GM18873 (cell line): ENCODE data around the gene RTCA.

Experiments used
- ATAC-seq: cut with Tn5 transposase; IDR thresholded peaks from one replicate; pipeline ENCODE4 v1.9.1; 2021; ENCODE audit warnings: mild to moderate bottlenecking, moderate library complexity, moderate number of reproducible peaks; ENCODE audit not compliant: unreplicated experiment, low FRiP score

RTCA gene

GRCh38 chr1:100340494-100340893, 74.5 kb downstream of the RTCA start:
- ATAC-seq = no peak

- no peak for ATAC-seq
Measured at GRCh38 chr1:100342348-100342747, 76.3 kb downstream of the RTCA start.
